SK-N-SH (cell line): ENCODE data around the gene VSIG10L2. TPM values are rescaled to one million over a fixed set of nuclear protein-coding genes. Genes with fewer than 3 reads are reported as not detected.

Experiments
- CTCF ChIA-PET: fragments of 300-600, 350-600 bp; formaldehyde crosslinking; extraction: SDS; loops from one replicate; lab custom pipeline; 2021; lab: Yijun Ruan, JAX
- POLR2A ChIA-PET: fragments of 350-600 bp; sonication (Branson Sonifier 250); formaldehyde crosslinking; extraction: SDS; loops from one replicate; lab custom pipeline; 2020; ENCODE audit warnings: antibody characterized with exemption, inconsistent platforms; lab: Yijun Ruan, JAX
- DNase-seq: peaks from one replicate; pipeline ENCODE4 v3.0.0; 2012
- H2AFZ ChIP-seq: fragments of 200-600 bp; sonication (generic); 2 replicates; pipeline ENCODE4 v1.8.1; 2016; ENCODE audit warnings: antibody characterized with exemption, mild to moderate bottlenecking, low read depth
- H3F3A ChIP-seq: fragments of 200-600 bp; sonication (generic); replicated peaks from 2 replicates; pipeline ENCODE3; 2016; ENCODE audit warnings: antibody characterized with exemption, mild to moderate bottlenecking; ENCODE audit not compliant: insufficient read depth
- H3K27ac ChIP-seq, 2 experiments: fragments of 200-500 bp in 1 of 2; fragments of 200-600 bp in 1 of 2; sonication (Bioruptor generic) in 1 of 2; sonication (generic), shearing (Covaris generic) in 1 of 2; 2 replicates each; pipeline versions ENCODE4 v1.5.1 to v1.6.1; 2014 to 2016; ENCODE audit warnings: low read depth in 2 of 2, inconsistent platforms in 1 of 2, low read length in 1 of 2, mild to moderate bottlenecking in 1 of 2, mixed read lengths in 1 of 2
- H3K27me3 ChIP-seq: fragments of 200-600 bp; sonication (generic), shearing (Covaris generic); 2 replicates; pipeline ENCODE4 v1.6.1; 2016; ENCODE audit warnings: mixed run types; ENCODE audit not compliant: insufficient read depth
- H3K36me3 ChIP-seq, 2 experiments: fragments of 200-500 bp in 1 of 2; fragments of 200-600 bp in 1 of 2; sonication (Bioruptor generic) in 1 of 2; sonication (generic) in 1 of 2; replicated peaks in 1 of 2; 2 replicates each; pipeline versions ENCODE3 to v1.5.1; 2014 to 2016; ENCODE audit warnings: low read length in 1 of 2, mild to moderate bottlenecking in 1 of 2; ENCODE audit not compliant: insufficient read depth in 2 of 2, control insufficient read depth in 1 of 2
- H3K4me1 ChIP-seq, 2 experiments: fragments of 200-500 bp in 1 of 2; fragments of 200-600 bp in 1 of 2; sonication (Bioruptor generic) in 1 of 2; sonication (generic), shearing (Covaris generic) in 1 of 2; 2 replicates each; pipeline versions ENCODE4 v1.5.1 to v1.6.1; 2014 to 2016; ENCODE audit warnings: low read depth in 1 of 2, low read length in 1 of 2, mixed run types in 1 of 2; ENCODE audit not compliant: insufficient read depth in 2 of 2, control insufficient read depth in 1 of 2
- H3K4me2 ChIP-seq: fragments of 200-600 bp; sonication (generic), shearing (Covaris generic); 2 replicates; pipeline ENCODE4 v1.6.1; 2017; ENCODE audit warnings: mixed run types
- H3K4me3 ChIP-seq, 2 experiments: fragments of 200-500 bp in 1 of 2; fragments of 200-600 bp in 1 of 2; sonication (Bioruptor generic) in 1 of 2; sonication (generic), shearing (Covaris generic) in 1 of 2; 2 replicates each; pipeline versions ENCODE4 v1.5.1 to v1.8.1; 2014 to 2016; ENCODE audit warnings: low read depth in 2 of 2, inconsistent platforms in 1 of 2, low read length in 1 of 2, mild to moderate bottlenecking in 1 of 2, mixed read lengths in 1 of 2, moderate library complexity in 1 of 2
- H3K79me2 ChIP-seq: fragments of 200-600 bp; sonication (generic); 2 replicates; pipeline ENCODE4 v1.8.1; 2017; ENCODE audit warnings: mild to moderate bottlenecking; ENCODE audit not compliant: insufficient read depth
- H3K9ac ChIP-seq: fragments of 200-600 bp; sonication (generic); 2 replicates; pipeline ENCODE4 v1.6.1; 2017; ENCODE audit warnings: mixed run types
- H3K9me2 ChIP-seq: fragments of 200-600 bp; sonication (generic); 2 replicates; pipeline ENCODE4 v1.6.1; 2017; ENCODE audit warnings: mixed run types
- H3K9me3 ChIP-seq: fragments of 200-600 bp; sonication (generic); 2 replicates; pipeline ENCODE4 v1.6.1; 2017; ENCODE audit warnings: mixed run types, mild to moderate bottlenecking, moderate library complexity
- H4K20me1 ChIP-seq: fragments of 200-600 bp; sonication (generic); 2 replicates; pipeline ENCODE4 v1.6.1; 2017; ENCODE audit warnings: mild to moderate bottlenecking, mixed run types; ENCODE audit not compliant: insufficient read depth
- CHD2 ChIP-seq: fragments of 150-350 bp; IDR thresholded peaks from 2 replicates; pipeline ENCODE4 v1.6.1; 2018; ENCODE audit warnings: low read length; ENCODE audit not compliant: partially characterized antibody
- ELF1 ChIP-seq: IDR thresholded peaks from 2 replicates; pipeline ENCODE4 v1.4.0; 2012
- EP300 ChIP-seq, 2 experiments: IDR thresholded peaks; 2 replicates each; pipeline versions ENCODE4 v1.4.0 to v1.6.1; 2012; ENCODE audit warnings: borderline replicate concordance in 1 of 2, low read depth in 1 of 2, low read length in 1 of 2
- EZH2phosphoT487 ChIP-seq: fragments of 200-600 bp; sonication (generic); IDR thresholded peaks from 2 replicates; pipeline ENCODE4 v1.6.1; 2017; ENCODE audit warnings: low read depth, mixed run types, mild to moderate bottlenecking, antibody characterized with exemption, moderate library complexity, borderline replicate concordance
- FOSL2 ChIP-seq: IDR thresholded peaks from 2 replicates; pipeline ENCODE4 v1.4.0; 2012; ENCODE audit warnings: low read depth, mild to moderate bottlenecking, moderate library complexity, borderline replicate concordance
- GATA2 ChIP-seq: sonication (generic); formaldehyde crosslinking; IDR thresholded peaks from 2 replicates; pipeline ENCODE4 v1.5.0; 2020; ENCODE audit warnings: mild to moderate bottlenecking, missing genetic modification reagents
- NFIC ChIP-seq: IDR thresholded peaks from 2 replicates; pipeline ENCODE4 v1.4.0; 2012; ENCODE audit warnings: borderline replicate concordance
- NRF1 ChIP-seq: IDR thresholded peaks from 2 replicates; pipeline ENCODE4 v1.6.1; 2012; ENCODE audit warnings: low read depth, mild to moderate bottlenecking, low read length
- RCOR1 ChIP-seq: fragments of 150-350 bp; IDR thresholded peaks from 2 replicates; pipeline ENCODE4 v1.6.1; 2017; ENCODE audit warnings: antibody characterized with exemption, low read length
- RXRA ChIP-seq: IDR thresholded peaks from 2 replicates; pipeline ENCODE4 v1.4.0; 2012; ENCODE audit warnings: low read depth, mild to moderate bottlenecking, borderline replicate concordance
- SIN3A ChIP-seq: IDR thresholded peaks from 2 replicates; pipeline ENCODE4 v1.6.1; 2012; ENCODE audit warnings: low read depth, mild to moderate bottlenecking, low read length, moderate library complexity, borderline replicate concordance
- TAF1 ChIP-seq: IDR thresholded peaks from 2 replicates; pipeline ENCODE4 v1.6.1; 2012; ENCODE audit warnings: low read depth, mild to moderate bottlenecking, low read length, moderate library complexity, borderline replicate concordance
- WGBS: methylation state at CpG from one replicate; pipeline ENCODE4 v1.1.6; 2017; ENCODE audit warnings: low lambda C conversion rate; 5-methylcytosine and 5-hydroxymethylcytosine counted together
- polyA plus RNA-seq, 3 experiments: library from polyadenylated mRNA; depleted of rRNA; stranded (reverse); fragments of >200 nt; gene quantifications; 2 replicates each; pipeline ENCODE4 v1.2.3, GENCODE V29; 2012
- TF ChIP-seq, protein P1 (sequence below): IDR thresholded peaks from 2 replicates; pipeline ENCODE4 v1.4.0; 2012; ENCODE audit warnings: low read depth, borderline replicate concordance
- TF ChIP-seq, protein P2 (sequence below): fragments of 200-600 bp; sonication (generic); IDR thresholded peaks from 2 replicates; pipeline ENCODE4 v1.6.1; 2017; ENCODE audit warnings: antibody characterized with exemption, mild to moderate bottlenecking, moderate library complexity
- TF ChIP-seq, protein P3 (sequence below): fragments of 150-350 bp; IDR thresholded peaks from 2 replicates; pipeline ENCODE4 v1.6.1; 2017; ENCODE audit warnings: antibody characterized with exemption, low read length, low read depth, borderline replicate concordance
- TF ChIP-seq, protein P4 (sequence below): fragments of 150-350 bp; IDR thresholded peaks from 2 replicates; pipeline ENCODE4 v1.6.1; 2016; ENCODE audit warnings: mild to moderate bottlenecking, low read depth, low read length

VSIG10L2 gene
- polyA plus RNA-seq, 1 of the 3 experiments (the other 2 are of a cell fraction), result 0.02 TPM

DNA sequence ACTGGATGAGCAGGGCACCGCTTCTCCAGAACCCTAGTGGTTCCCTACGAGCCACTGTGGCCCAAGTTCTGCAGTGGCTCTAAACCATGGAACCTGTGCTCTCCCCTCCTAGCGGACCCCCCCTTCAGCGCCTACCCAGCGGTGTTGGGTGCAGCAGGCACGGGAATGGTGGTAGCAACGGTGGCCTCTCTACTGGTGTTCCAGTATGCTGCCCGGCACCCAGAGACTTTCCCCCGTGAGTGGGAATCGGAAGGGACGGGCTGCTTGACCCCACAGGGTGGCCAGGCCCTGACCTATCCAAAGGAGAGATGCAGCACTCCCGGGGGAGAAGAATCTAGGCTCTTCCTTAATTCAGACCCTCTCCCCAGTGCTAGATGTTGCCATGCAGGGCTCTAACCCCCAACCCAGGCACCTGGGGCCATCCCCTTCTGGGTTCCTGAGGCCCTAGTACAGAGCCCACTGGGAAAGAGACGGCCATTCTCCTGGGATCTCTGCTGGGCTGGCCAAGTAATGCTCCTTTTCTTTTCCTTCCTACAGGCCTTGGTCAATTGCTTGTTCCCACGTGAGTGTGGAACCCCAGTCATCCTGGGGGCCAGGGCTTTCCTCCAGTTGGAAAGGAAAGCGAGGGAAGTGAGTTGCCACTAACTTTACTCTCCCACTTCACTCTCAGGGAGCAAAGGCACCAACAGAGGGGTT lies 9.2 kb downstream of the VSIG10L2 start:
- Histone ChIP-seq H3K4me2 (no peak overlapping the region), H2AFZ (no peak overlapping the region), H3K79me2 (no peaks in the 10 kb centered on the region), H3K9ac (no peak overlapping the region), H4K20me1 (no peaks in the 10 kb centered on the region), H3F3A (no peaks in the 10 kb centered on the region), H3K36me3 (peaks cover 0 to 11% of the 10 kb centered on the region in 2 experiments), H3K4me3 (no peak overlapping the region), H3K9me3 (no peaks in the 10 kb centered on the region), H3K27ac (no peak overlapping the region; a peak in 1 of 4 replicates), H3K9me2 (no peaks in the 10 kb centered on the region), H3K4me1 (peaks cover 0 to 38% of the 10 kb centered on the region in 2 experiments; a peak in 2 of 4 replicates), H3K27me3 (no peaks in the 10 kb centered on the region)
- POLR2A ChIA-PET, result no interaction called here
- no peak for DNase-seq
- CTCF ChIA-PET, result interaction anchor here (1.9 kb wide), 1 partner anchor 239 kb away, joined by 9 read pairs; no protein-coding TSS in a partner anchor
- TF ChIP-seq NFIC (no peak), GATA2 (CRISPR knock-in tag) (no peak), CHD2 (no peak), ELF1 (no peak), EP300 (IDR thresholded peaks at IDR 0.05; ENCODE audit: borderline replicate concordance in 1 of 2, low read depth in 1 of 2, low read length in 1 of 2) (no peak), NRF1 (no peak), EZH2phosphoT487 (no peak), RCOR1 (no peak), FOSL2 (no peak)
- TF ChIP-seq, protein P1, sequence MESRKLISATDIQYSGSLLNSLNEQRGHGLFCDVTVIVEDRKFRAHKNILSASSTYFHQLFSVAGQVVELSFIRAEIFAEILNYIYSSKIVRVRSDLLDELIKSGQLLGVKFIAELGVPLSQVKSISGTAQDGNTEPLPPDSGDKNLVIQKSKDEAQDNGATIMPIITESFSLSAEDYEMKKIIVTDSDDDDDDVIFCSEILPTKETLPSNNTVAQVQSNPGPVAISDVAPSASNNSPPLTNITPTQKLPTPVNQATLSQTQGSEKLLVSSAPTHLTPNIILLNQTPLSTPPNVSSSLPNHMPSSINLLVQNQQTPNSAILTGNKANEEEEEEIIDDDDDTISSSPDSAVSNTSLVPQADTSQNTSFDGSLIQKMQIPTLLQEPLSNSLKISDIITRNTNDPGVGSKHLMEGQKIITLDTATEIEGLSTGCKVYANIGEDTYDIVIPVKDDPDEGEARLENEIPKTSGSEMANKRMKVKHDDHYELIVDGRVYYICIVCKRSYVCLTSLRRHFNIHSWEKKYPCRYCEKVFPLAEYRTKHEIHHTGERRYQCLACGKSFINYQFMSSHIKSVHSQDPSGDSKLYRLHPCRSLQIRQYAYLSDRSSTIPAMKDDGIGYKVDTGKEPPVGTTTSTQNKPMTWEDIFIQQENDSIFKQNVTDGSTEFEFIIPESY, result no peak
- TF ChIP-seq, protein P2, sequence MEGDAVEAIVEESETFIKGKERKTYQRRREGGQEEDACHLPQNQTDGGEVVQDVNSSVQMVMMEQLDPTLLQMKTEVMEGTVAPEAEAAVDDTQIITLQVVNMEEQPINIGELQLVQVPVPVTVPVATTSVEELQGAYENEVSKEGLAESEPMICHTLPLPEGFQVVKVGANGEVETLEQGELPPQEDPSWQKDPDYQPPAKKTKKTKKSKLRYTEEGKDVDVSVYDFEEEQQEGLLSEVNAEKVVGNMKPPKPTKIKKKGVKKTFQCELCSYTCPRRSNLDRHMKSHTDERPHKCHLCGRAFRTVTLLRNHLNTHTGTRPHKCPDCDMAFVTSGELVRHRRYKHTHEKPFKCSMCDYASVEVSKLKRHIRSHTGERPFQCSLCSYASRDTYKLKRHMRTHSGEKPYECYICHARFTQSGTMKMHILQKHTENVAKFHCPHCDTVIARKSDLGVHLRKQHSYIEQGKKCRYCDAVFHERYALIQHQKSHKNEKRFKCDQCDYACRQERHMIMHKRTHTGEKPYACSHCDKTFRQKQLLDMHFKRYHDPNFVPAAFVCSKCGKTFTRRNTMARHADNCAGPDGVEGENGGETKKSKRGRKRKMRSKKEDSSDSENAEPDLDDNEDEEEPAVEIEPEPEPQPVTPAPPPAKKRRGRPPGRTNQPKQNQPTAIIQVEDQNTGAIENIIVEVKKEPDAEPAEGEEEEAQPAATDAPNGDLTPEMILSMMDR, result no peak
- WGBS, result 81% methylated on average over 10 of the region's 15 CpGs

DNA sequence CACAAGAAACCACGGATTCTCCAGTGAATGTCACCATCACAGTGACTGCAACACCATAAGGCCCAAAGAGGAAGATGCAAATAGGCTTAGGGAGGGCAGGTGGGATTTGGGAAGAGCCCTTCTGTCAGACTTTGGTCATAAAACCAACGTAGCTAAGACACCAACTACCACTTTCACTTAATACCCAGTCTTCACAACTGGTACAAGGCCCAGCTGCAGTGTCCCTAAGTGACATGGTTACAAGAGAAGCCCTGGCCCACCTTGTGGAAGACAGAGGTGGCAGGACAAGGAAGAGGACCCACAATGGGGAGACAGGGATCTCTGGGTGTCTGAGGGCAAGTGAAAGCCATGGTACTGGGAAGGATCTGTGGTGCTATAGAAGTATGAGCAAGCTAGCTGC lies 10.0 kb downstream of the VSIG10L2 start:
- Histone ChIP-seq H3K4me3 (no peak overlapping the region), H3K9ac (no peak overlapping the region), H3K4me2 (no peak overlapping the region), H4K20me1 (no peaks in the 10 kb centered on the region), H3K9me2 (no peaks in the 10 kb centered on the region), H3F3A (no peaks in the 10 kb centered on the region), H3K27ac (no peak overlapping the region), H3K27me3 (no peaks in the 10 kb centered on the region), H3K9me3 (no peaks in the 10 kb centered on the region), H2AFZ (no peak overlapping the region), H3K79me2 (no peaks in the 10 kb centered on the region), H3K4me1 (peaks cover 0 to 30% of the 10 kb centered on the region in 2 experiments; a peak in 2 of 4 replicates), H3K36me3 (peaks cover 0 to 12% of the 10 kb centered on the region in 2 experiments)
- ChIA-PET CTCF (interaction anchor here (1.9 kb wide), 1 partner anchor 238 kb away, joined by 9 read pairs; no protein-coding TSS in a partner anchor), POLR2A (no interaction called here)
- 69% methylated on average over 2 of the region's 2 CpGs for WGBS
- no peak for DNase-seq
- TF ChIP-seq RXRA, result no peak
- TF ChIP-seq NRF1, result no peak
- no peak for TF ChIP-seq EP300 (IDR thresholded peaks at IDR 0.05; ENCODE audit: borderline replicate concordance in 1 of 2, low read depth in 1 of 2, low read length in 1 of 2)
- TF ChIP-seq ELF1, result no peak
- TF ChIP-seq NFIC, result no peak
- TF ChIP-seq GATA2 (CRISPR knock-in tag), result no peak
- TF ChIP-seq, protein P2, result no peak
- TF ChIP-seq TAF1, result no peak
- TF ChIP-seq SIN3A, result no peak
- TF ChIP-seq, protein P3, sequence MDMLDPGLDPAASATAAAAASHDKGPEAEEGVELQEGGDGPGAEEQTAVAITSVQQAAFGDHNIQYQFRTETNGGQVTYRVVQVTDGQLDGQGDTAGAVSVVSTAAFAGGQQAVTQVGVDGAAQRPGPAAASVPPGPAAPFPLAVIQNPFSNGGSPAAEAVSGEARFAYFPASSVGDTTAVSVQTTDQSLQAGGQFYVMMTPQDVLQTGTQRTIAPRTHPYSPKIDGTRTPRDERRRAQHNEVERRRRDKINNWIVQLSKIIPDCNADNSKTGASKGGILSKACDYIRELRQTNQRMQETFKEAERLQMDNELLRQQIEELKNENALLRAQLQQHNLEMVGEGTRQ, result no peak
- TF ChIP-seq, protein P4, sequence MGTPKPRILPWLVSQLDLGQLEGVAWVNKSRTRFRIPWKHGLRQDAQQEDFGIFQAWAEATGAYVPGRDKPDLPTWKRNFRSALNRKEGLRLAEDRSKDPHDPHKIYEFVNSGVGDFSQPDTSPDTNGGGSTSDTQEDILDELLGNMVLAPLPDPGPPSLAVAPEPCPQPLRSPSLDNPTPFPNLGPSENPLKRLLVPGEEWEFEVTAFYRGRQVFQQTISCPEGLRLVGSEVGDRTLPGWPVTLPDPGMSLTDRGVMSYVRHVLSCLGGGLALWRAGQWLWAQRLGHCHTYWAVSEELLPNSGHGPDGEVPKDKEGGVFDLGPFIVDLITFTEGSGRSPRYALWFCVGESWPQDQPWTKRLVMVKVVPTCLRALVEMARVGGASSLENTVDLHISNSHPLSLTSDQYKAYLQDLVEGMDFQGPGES, result no peak
